ENCODE measurements around the gene ACSS1.

DNA sequence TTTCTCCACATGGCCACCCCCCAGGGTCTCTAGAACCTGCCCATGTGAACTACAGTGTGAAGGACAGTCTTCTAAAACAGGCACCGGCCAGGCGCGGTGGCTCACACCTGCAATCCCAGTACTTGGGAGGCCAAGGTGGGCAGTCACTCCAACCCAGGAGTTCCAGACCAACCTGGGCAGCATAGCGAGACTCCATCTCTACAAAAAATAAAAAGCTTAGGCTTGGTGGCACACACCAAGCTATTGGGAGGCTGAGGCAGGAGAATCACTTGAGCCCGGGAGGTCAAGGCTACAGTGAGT lies 13.7 kb downstream of the ACSS1 start:
- TF ChIP-seq GATA2 (IDR thresholded peaks at IDR 0.05; ENCODE audit: low read depth, low read length), result no peak
- TF ChIP-seq GATA3 (IDR thresholded peaks at IDR 0.05; ENCODE audit: low read depth, low read length), result no peak
